ENCODE measurements around the gene PSMD6. TPM values are rescaled to one million over a fixed set of nuclear protein-coding genes. Genes with fewer than 3 reads are reported as not detected.

PSMD6 gene
- polyA plus RNA-seq, 4 donors: 112 to 132 (median 127) TPM

DNA sequence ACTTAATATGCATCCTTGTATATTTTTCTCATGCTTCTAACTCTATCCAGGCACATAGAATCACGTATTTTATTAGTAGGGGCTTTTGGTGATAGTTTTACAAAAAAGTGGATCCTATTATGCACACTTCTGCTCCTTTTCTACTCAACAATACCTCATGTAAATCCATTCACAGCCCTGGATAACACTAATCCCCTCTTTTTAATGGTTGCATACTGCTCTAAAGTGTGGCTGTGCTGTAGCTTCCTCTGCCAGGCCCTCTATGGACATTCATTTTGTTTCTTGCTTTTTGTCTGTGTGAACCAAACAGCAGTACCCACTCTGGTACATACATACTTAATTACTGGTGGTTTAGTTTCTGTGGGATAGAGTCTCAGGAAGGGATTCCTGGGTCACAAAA, 59.8 kb downstream of the PSMD6 start:
- DNase-seq (ENCODE audit: low read depth in 4 of 4, low spot score in 3 of 4): no peak

DNA sequence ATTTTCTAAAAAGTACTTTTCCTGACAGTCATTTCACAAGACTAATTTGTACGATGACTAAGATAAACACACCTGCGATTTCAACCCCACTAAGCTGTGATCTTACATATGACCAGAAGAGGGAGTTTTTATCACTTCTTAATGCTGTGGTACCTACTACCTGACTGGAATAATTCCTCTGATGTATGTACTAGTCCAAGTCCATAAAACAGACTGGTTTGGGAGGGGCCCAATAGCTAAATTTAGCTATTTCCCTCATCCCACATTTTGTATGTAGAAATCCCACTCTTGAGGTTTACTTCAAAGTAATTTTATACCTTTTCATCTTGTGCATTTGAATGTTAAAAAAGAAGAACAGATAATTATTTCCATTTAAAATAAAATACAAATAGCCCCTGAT, 61.4 kb downstream of the PSMD6 start:
- no peak for DNase-seq (ENCODE audit: low read depth in 4 of 4, low spot score in 3 of 4)

Other genes with a start within 250 kb of the PSMD6 start
- under 1 TPM in 3 of 4 donors, not detected in 1; 0.42 to 0.67 (median 0.54) TPM for gene C3orf49, start 204.2 kb downstream of the PSMD6 start, polyA plus RNA-seq (ENCODE audit: insufficient read length in 4 of 4)
- gene THOC7, start 159.7 kb downstream of the PSMD6 start, polyA plus RNA-seq (ENCODE audit: insufficient read length in 4 of 4): 10 to 100 TPM; 76.3 to 93.8 (median 93.4) TPM
- 10 to 100 TPM; 16.9 to 21.7 (median 18.8) TPM for gene ATXN7, start 159.6 kb downstream of the PSMD6 start, polyA plus RNA-seq (ENCODE audit: insufficient read length in 4 of 4)
- under 1 TPM in 3 of 4 donors, not detected in 1; 0.53 to 0.90 (median 0.74) TPM for gene SCAANT1, start 111.1 kb downstream of the PSMD6 start, polyA plus RNA-seq (ENCODE audit: insufficient read length in 4 of 4)
- 10 to 100 TPM; 17.4 to 20.3 (median 19.8) TPM for gene PRICKLE2, start 202.0 kb upstream of the PSMD6 start, polyA plus RNA-seq (ENCODE audit: insufficient read length in 4 of 4)